ENCODE measurements around the gene GMDS. TPM values are rescaled to one million over a fixed set of nuclear protein-coding genes. Genes with fewer than 3 reads are reported as not detected.

The GMDS gene
- total and polyA plus RNA-seq, 2 experiments from 2014 or later = 30.1 to 36.5 TPM

DNA sequence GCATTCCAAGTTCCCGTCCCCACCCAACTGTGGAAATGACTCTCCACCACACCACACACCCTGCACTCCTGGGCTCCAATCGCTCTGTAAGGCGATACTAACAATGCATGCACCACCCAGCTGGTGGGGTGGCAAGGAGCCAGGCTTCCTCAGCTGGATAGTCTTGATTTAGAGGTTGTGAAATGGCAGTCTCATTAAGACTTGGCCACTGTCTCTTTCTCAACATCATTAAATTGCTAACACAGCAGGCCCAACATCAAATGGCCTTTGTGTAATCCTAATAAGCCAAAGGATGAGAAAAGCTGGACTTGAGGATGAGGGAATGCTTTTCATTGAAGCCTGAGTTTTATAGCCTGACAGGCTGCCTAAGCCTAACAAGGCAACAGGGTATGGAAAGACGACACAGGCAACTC is 223.7 kb downstream of the GMDS start:
- Histone ChIP-seq H3K36me3 (ENCODE audit: insufficient read depth) (no peaks in the 10 kb centered on the region), H3K4me3 (no peak overlapping the region), H2AFZ (no peak overlapping the region), H3F3A (replicated peaks; ENCODE audit: low read depth) (no peaks in the 10 kb centered on the region), H3K4me2 (0 out of 2 replicates have a peak overlapping the region, but pooled peaks have one; percentile 1), H3K9me2 (ENCODE audit: insufficient read depth) (no peaks in the 10 kb centered on the region), H3K27me3 (ENCODE audit: insufficient read depth) (no peaks in the 10 kb centered on the region), H3K27ac (ENCODE audit: low read depth) (no peak overlapping the region), H4K20me1 (replicated peaks; ENCODE audit: insufficient read depth) (no peaks in the 10 kb centered on the region), H3K4me1 (ENCODE audit: insufficient read depth) (peaks cover 11% of the 10 kb centered on the region), H3K79me2 (replicated peaks; ENCODE audit: insufficient read depth) (no peaks in the 10 kb centered on the region)
- ATAC-seq = peak; percentile 79
- no peaks in the 10 kb centered on the region for H3K9me3 Mint-ChIP-seq
- H3K36me3 Mint-ChIP-seq (ENCODE audit: low read depth) = no peaks in the 10 kb centered on the region
- no peak for DNase-seq (ENCODE audit: low spot score)
- H3K4me1 Mint-ChIP-seq = peaks cover 20% of the 10 kb centered on the region
- no peak overlapping the region for H3K4me3 Mint-ChIP-seq
- TF ChIP-seq POLR2AphosphoS5 (IDR thresholded peaks at IDR 0.05; ENCODE audit: low read depth) (no peak), ZNF331 (CRISPR knock-in tag; IDR thresholded peaks at IDR 0.05; ENCODE audit: low read depth) (no peak), ZNF114 (CRISPR knock-in tag; IDR thresholded peaks at IDR 0.05) (no peak), EZH2phosphoT487 (IDR thresholded peaks at IDR 0.05; ENCODE audit: unreplicated experiment) (no peak), NANOG (IDR thresholded peaks at IDR 0.05; ENCODE audit: borderline replicate concordance) (no peak), EZH2 (IDR thresholded peaks at IDR 0.05; ENCODE audit: low read depth, unreplicated experiment) (no peak), JUNB (IDR thresholded peaks at IDR 0.05; ENCODE audit: unreplicated experiment) (no peak), CREB1 (CRISPR knock-in tag; IDR thresholded peaks at IDR 0.05; ENCODE audit: low read depth) (no peak), STAT1 (IDR thresholded peaks at IDR 0.05; ENCODE audit: unreplicated experiment) (no peak)
- TF ChIP-seq, protein P1, sequence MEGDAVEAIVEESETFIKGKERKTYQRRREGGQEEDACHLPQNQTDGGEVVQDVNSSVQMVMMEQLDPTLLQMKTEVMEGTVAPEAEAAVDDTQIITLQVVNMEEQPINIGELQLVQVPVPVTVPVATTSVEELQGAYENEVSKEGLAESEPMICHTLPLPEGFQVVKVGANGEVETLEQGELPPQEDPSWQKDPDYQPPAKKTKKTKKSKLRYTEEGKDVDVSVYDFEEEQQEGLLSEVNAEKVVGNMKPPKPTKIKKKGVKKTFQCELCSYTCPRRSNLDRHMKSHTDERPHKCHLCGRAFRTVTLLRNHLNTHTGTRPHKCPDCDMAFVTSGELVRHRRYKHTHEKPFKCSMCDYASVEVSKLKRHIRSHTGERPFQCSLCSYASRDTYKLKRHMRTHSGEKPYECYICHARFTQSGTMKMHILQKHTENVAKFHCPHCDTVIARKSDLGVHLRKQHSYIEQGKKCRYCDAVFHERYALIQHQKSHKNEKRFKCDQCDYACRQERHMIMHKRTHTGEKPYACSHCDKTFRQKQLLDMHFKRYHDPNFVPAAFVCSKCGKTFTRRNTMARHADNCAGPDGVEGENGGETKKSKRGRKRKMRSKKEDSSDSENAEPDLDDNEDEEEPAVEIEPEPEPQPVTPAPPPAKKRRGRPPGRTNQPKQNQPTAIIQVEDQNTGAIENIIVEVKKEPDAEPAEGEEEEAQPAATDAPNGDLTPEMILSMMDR (conservative IDR thresholded peaks at IDR 0.05; ENCODE audit: low read depth in 2 of 2) = no peak
- TF ChIP-seq, protein P2, sequence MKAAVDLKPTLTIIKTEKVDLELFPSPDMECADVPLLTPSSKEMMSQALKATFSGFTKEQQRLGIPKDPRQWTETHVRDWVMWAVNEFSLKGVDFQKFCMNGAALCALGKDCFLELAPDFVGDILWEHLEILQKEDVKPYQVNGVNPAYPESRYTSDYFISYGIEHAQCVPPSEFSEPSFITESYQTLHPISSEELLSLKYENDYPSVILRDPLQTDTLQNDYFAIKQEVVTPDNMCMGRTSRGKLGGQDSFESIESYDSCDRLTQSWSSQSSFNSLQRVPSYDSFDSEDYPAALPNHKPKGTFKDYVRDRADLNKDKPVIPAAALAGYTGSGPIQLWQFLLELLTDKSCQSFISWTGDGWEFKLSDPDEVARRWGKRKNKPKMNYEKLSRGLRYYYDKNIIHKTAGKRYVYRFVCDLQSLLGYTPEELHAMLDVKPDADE (IDR thresholded peaks at IDR 0.05) = no peak
- TF ChIP-seq, protein P3, sequence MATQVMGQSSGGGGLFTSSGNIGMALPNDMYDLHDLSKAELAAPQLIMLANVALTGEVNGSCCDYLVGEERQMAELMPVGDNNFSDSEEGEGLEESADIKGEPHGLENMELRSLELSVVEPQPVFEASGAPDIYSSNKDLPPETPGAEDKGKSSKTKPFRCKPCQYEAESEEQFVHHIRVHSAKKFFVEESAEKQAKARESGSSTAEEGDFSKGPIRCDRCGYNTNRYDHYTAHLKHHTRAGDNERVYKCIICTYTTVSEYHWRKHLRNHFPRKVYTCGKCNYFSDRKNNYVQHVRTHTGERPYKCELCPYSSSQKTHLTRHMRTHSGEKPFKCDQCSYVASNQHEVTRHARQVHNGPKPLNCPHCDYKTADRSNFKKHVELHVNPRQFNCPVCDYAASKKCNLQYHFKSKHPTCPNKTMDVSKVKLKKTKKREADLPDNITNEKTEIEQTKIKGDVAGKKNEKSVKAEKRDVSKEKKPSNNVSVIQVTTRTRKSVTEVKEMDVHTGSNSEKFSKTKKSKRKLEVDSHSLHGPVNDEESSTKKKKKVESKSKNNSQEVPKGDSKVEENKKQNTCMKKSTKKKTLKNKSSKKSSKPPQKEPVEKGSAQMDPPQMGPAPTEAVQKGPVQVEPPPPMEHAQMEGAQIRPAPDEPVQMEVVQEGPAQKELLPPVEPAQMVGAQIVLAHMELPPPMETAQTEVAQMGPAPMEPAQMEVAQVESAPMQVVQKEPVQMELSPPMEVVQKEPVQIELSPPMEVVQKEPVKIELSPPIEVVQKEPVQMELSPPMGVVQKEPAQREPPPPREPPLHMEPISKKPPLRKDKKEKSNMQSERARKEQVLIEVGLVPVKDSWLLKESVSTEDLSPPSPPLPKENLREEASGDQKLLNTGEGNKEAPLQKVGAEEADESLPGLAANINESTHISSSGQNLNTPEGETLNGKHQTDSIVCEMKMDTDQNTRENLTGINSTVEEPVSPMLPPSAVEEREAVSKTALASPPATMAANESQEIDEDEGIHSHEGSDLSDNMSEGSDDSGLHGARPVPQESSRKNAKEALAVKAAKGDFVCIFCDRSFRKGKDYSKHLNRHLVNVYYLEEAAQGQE (IDR thresholded peaks at IDR 0.05; ENCODE audit: unreplicated experiment) = no peak
- no peaks in the 10 kb centered on the region for H3K27me3 Mint-ChIP-seq (ENCODE audit: insufficient read depth, low read depth, poor library complexity)
- peak overlapping the region; percentile 67; the same call in 1 of the 2 replicates for H3K27ac Mint-ChIP-seq
